MM.1S (cell line): ENCODE data around the gene SEC22A.

ENCODE experiments used
- CTCF ChIP-seq: fragments of 300-600 bp; sonication (generic); IDR thresholded peaks from 2 replicates; pipeline ENCODE4 v1.5.1; 2016; ENCODE audit warnings: antibody characterized with exemption, low read length, mixed read lengths
- EZH2 ChIP-seq: fragments of 300-600 bp; sonication (generic); optimal IDR thresholded peaks from 2 replicates; pipeline ENCODE3; 2017; ENCODE audit warnings: low read depth, mild to moderate bottlenecking, antibody characterized with exemption, low read length, mixed read lengths

- TF ChIP-seq CTCF = peak; percentile 82
- TF ChIP-seq EZH2 = no peak
Measured at GRCh38 chr3:123286308-123287023, 84.7 kb downstream of the SEC22A start.
